Liver (tissue), 9 donors: ENCODE data around the gene PSMB2. TPM values are rescaled to one million over a fixed set of nuclear protein-coding genes. Genes with fewer than 3 reads are reported as not detected.
"Not testable (repeated sequence)": the region's sequence is repeated elsewhere in the genome, so short reads cannot be mapped to it uniquely, and the experiment has no call there.

Source experiments
- DNase-seq: peaks from one replicate; pipeline ENCODE4 v3.0.0-alpha.2; 2017; ENCODE audit warnings: low spot score
- H3K27ac ChIP-seq, 2 donors: one replicate each; pipeline ENCODE4 v1.7.0; 2013; ENCODE audit warnings: inconsistent platforms in 2 of 2, low read length in 2 of 2, control low read depth in 1 of 2, low read depth in 1 of 2, mild to moderate bottlenecking in 1 of 2
- H3K27me3 ChIP-seq, 4 donors: one replicate each; pipeline versions ENCODE4 v1.6.1 to v1.7.0; 2013; ENCODE audit warnings: low read length in 3 of 4, inconsistent platforms in 1 of 4, mild to moderate bottlenecking in 1 of 4, moderate library complexity in 1 of 4; ENCODE audit not compliant: control insufficient read depth in 4 of 4, insufficient read depth in 4 of 4
- H3K36me3 ChIP-seq, 4 donors: one replicate each; pipeline versions ENCODE4 v1.6.1 to v1.7.0; 2013; ENCODE audit warnings: low read length in 3 of 4, mild to moderate bottlenecking in 3 of 4, low read depth in 1 of 4, moderate library complexity in 1 of 4; ENCODE audit not compliant: control insufficient read depth in 4 of 4, insufficient read depth in 3 of 4
- H3K4me1 ChIP-seq, 4 donors: one replicate each; pipeline versions ENCODE4 v1.6.1 to v1.7.0; 2013; ENCODE audit warnings: low read length in 3 of 4, mild to moderate bottlenecking in 3 of 4, moderate library complexity in 1 of 4; ENCODE audit not compliant: control insufficient read depth in 4 of 4, insufficient read depth in 4 of 4
- H3K4me3 ChIP-seq, 3 donors: one replicate each; pipeline versions ENCODE4 v1.6.1 to v1.7.0; 2013; ENCODE audit warnings: low read length in 3 of 3, control low read depth in 1 of 3, low read depth in 1 of 3, mild to moderate bottlenecking in 1 of 3
- H3K9ac ChIP-seq, 2 donors: one replicate each; pipeline ENCODE4 v1.7.0; 2013; ENCODE audit warnings: low read length in 2 of 2, mild to moderate bottlenecking in 2 of 2, moderate library complexity in 2 of 2, control low read depth in 1 of 2, low read depth in 1 of 2
- H3K9me3 ChIP-seq, 4 donors: one replicate each; pipeline versions ENCODE4 v1.6.1 to v1.7.0; 2013; ENCODE audit warnings: low read length in 3 of 4; ENCODE audit not compliant: control insufficient read depth in 4 of 4
- CTCF ChIP-seq: fragments of 150-350 bp; IDR thresholded peaks from 2 replicates; pipeline ENCODE4 v1.5.1; 2017; ENCODE audit warnings: improper control_type of control experiment, low read depth, low read length; ENCODE audit not compliant: missing input control
- FOXA1 ChIP-seq: IDR thresholded peaks from 2 replicates; pipeline ENCODE4 v1.6.1; 2016; ENCODE audit warnings: antibody characterized with exemption
- FOXA2 ChIP-seq: IDR thresholded peaks from 2 replicates; pipeline ENCODE4 v1.6.1; 2016; ENCODE audit warnings: antibody characterized with exemption
- GABPA ChIP-seq, 2 donors: IDR thresholded peaks in 1 of 2; conservative IDR thresholded peaks in 1 of 2; 2 replicates each; pipeline ENCODE4 v1.6.1; 2016; ENCODE audit warnings: antibody characterized with exemption in 2 of 2, mild to moderate bottlenecking in 1 of 2, moderate library complexity in 1 of 2
- HNF4G ChIP-seq: IDR thresholded peaks from 2 replicates; pipeline ENCODE4 v1.6.1; 2016; ENCODE audit warnings: antibody characterized with exemption
- JUND ChIP-seq, 2 donors: IDR thresholded peaks; 2 replicates each; pipeline ENCODE4 v1.6.1; 2016; ENCODE audit warnings: antibody characterized with exemption in 2 of 2
- MAX ChIP-seq: IDR thresholded peaks from 2 replicates; pipeline ENCODE4 v1.6.1; 2016; ENCODE audit warnings: antibody characterized with exemption
- NR2F2 ChIP-seq: IDR thresholded peaks from 2 replicates; pipeline ENCODE4 v1.6.1; 2016; ENCODE audit warnings: antibody characterized with exemption
- REST ChIP-seq: IDR thresholded peaks from 2 replicates; pipeline ENCODE4 v1.6.1; 2016; ENCODE audit warnings: antibody characterized with exemption, mild to moderate bottlenecking
- YY1 ChIP-seq: IDR thresholded peaks from 2 replicates; pipeline ENCODE4 v1.6.1; 2016; ENCODE audit warnings: antibody characterized with exemption, mild to moderate bottlenecking
- ZBTB33 ChIP-seq: IDR thresholded peaks from 2 replicates; pipeline ENCODE4 v1.6.1; 2016; ENCODE audit warnings: antibody characterized with exemption
- WGBS: extraction: QIAGEN DNeasy Blood & Tissue Kit; methylation state at CpG from one replicate; pipeline ENCODE4 v1.1.7; 2013; 5-methylcytosine and 5-hydroxymethylcytosine counted together
- polyA plus RNA-seq, 2 donors: library from polyadenylated mRNA; stranded (reverse) in 1 of 2; unstranded in 1 of 2; fragments of 200-250 nt in 1 of 2; fragments of >200 nt in 1 of 2; fragmentation: Nextera tagmentation in 1 of 2; extraction: Ambion mirVana in 1 of 2; gene quantifications; one replicate each; pipeline versions ENCODE4 v1.2.1 to v1.2.3, GENCODE V29; 2013 to 2015
- total RNA-seq, 2 donors: library from RNA; depleted of rRNA; stranded (reverse); fragments of >200 nt; gene quantifications; one replicate each; pipeline ENCODE4 v1.2.3, GENCODE V29; 2014
- donor health status: healthy.
- donor health status: healthy.
- donor health status: healthy.
- donor health status: healthy.
- donor health status: healthy.

Gene PSMB2
- total and polyA plus RNA-seq, 4 donors, result 19.1 to 76.6 (median 40.8) TPM

- H3K9me3 ChIP-seq, result no peaks in the 10 kb centered on the region
- H3K36me3 ChIP-seq, result no peaks in the 10 kb centered on the region
- no peak overlapping the region for H3K9ac ChIP-seq
- no peaks in the 10 kb centered on the region for H3K4me1 ChIP-seq
- DNase-seq, result no peak
- H3K4me3 ChIP-seq, result no peak overlapping the region
- TF ChIP-seq REST (no peak), NR2F2 (no peak), GABPA (IDR thresholded peaks at IDR 0.05 in 1 of 2, conservative IDR thresholded peaks at IDR 0.05 in 1 of 2) (no peak), FOXA2 (no peak), MAX (no peak), FOXA1 (no peak), YY1 (no peak), JUND (IDR thresholded peaks at IDR 0.05) (no peak)
- WGBS, result 93% methylated on average over 7 of the region's 7 CpGs
- H3K27ac ChIP-seq, result no peak overlapping the region
- no peaks in the 10 kb centered on the region for H3K27me3 ChIP-seq
These were observed 54.5 kb downstream of the PSMB2 start for GRCh38 chr1:35586808-35587207.

- WGBS, result 98% methylated on average over 1 of the region's 1 CpG
- H3K27ac ChIP-seq, DNase-seq: not testable (repeated sequence)
These were observed 55.5 kb downstream of the PSMB2 start for GRCh38 chr1:35585805-35586204.

GRCh38 chr1:35585281-35585680 is 56.0 kb downstream of the PSMB2 start:
- Histone ChIP-seq H3K36me3 (no peaks in the 10 kb centered on the region), H3K27ac (no peak overlapping the region), H3K4me1 (no peaks in the 10 kb centered on the region), H3K4me3 (no peak overlapping the region), H3K9ac (no peak overlapping the region), H3K27me3 (no peaks in the 10 kb centered on the region), H3K9me3 (no peaks in the 10 kb centered on the region)
- no peak for TF ChIP-seq CTCF
- TF ChIP-seq ZBTB33, result no peak
- TF ChIP-seq MAX, result no peak
- TF ChIP-seq REST, result no peak
- no peak for TF ChIP-seq JUND (IDR thresholded peaks at IDR 0.05)
- TF ChIP-seq HNF4G, result no peak
- 91% methylated on average over 3 of the region's 3 CpGs for WGBS
- DNase-seq, result no peak

More at GRCh38 chr1:35585805-35586204, 55.5 kb downstream of the PSMB2 start:
- H3K4me3 ChIP-seq, H3K9ac ChIP-seq, H3K36me3 ChIP-seq, H3K4me1 ChIP-seq, H3K9me3 ChIP-seq, H3K27me3 ChIP-seq: not testable (repeated sequence)

- not testable (repeated sequence) for H3K9ac ChIP-seq, DNase-seq, H3K36me3 ChIP-seq, H3K27me3 ChIP-seq, H3K4me3 ChIP-seq, H3K9me3 ChIP-seq, H3K27ac ChIP-seq
- peaks cover 4 to 13% (median 10%) of the 10 kb centered on the region in 4 donors for H3K4me1 ChIP-seq
- WGBS, result 96% methylated on average over 9 of the region's 9 CpGs
These were observed 59.7 kb downstream of the PSMB2 start for GRCh38 chr1:35581621-35582020.
